ENCODE results near the gene CADM3.

The CADM3 gene

GRCh38 chr1:159208175-159208825, 36.9 kb downstream of the CADM3 start:
- no peak for DNase-seq

DNA sequence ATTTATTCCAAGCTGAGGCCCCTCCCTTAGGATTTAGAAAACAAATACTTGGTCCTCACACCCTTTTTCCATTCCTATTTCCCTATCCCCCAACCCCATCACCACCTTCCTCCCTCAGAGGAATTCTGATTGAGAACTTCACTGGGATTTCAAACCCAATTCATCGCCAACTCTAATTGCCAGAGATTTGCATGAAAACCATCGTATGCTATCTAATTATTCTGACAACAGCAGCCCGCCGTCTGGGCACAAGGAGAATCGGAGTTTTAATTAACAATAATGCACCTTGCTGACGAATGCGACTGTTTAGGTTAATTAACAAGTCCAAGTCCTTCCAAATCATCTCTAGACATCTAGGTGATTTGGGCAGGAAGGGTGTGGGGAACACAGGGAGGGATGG, 37.6 kb downstream of the CADM3 start:
- DNase-seq: no peak

DNA sequence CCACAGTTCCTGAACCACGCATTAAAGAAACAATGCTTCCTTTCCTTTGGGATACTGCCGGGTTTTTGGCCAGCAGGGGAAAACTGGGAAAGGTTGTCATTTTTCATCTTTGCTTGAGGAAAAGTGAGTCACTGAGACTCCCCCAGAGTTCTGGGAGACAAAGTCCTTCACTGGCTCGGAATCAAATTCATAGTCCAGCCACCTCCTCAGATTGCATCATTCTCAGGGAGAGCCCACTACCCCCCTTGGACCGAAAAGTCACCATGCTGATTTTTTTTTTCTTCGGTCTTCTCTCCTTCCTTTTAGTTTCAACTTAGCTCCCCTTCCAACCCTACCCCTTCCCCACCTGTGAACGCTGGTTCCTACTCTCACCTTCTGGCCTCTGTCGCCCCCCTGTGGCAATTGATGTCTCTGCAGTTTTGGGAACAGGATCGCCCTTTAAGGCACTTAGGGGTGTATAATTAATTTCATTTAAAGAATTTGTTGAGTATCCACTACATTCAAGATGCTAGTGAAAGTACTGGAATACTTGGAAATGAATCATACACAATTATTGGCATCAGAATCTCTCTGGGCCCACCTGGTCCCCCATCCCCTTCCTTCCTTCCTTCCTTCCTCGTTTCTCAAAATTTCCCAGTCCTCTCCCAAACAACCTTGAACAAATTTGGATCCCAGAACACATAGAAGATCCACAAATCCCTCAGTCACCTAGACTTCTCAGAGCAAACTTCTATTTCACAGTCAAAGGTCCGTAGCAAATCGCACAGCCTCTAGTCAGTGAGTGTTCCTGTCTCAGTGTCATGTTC, 40.1 kb downstream of the CADM3 start:
- peak; percentile 14 for DNase-seq

DNA sequence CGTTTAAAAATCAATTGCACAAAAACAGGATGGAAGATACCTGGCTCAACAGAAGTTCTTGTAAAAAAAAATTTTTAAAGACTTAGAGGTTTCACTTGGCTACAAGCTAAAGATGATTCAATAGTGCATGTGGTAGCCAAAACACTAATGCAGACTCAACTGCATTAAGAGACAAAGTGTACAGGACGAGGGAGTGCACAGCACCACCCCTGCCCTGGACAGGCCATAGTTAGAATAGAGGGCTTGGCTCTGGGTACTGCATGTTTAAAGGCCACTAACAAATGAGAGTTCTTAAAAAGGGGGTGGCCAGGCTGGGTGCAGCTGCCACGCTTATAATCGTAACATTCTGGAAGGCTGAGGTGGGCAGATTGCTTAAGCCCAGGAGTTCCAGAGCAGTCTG, 41.2 kb downstream of the CADM3 start:
- DNase-seq: no peak

DNA sequence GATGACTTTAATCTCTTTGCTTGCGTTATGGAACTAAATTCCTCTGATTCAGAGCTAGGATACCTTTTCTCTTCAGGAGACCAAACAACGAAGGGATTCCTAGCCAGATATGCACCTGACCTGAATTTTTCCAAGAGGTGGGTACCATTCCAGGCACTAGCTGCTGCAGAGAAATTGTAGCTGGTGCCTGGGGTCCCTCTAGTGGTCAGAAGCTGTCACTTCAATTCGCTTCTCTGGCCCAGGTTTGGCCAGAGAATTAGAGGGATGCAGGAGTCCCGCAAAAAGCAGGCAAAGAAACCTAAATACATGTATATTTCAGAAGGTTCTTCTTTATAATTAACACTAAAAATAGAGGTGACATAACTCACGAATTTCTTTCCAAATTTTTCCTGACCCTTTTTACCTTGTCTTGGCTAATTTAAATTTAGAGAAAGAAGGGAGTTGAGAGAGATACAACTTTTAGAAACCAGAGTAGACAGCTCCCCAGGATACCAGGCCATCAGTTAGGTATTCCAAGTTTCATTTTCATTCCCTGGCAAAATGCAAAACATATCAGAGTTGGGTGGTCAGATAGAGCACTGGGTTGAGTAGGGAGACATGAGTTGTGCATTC, 42.8 kb downstream of the CADM3 start:
- no peak for DNase-seq

- DNase-seq: no peak
Measured at GRCh38 chr1:159218649-159219636, 47.5 kb downstream of the CADM3 start.

GRCh38 chr1:159222075-159222865, 50.9 kb downstream of the CADM3 start:
- DNase-seq: no peak

DNA sequence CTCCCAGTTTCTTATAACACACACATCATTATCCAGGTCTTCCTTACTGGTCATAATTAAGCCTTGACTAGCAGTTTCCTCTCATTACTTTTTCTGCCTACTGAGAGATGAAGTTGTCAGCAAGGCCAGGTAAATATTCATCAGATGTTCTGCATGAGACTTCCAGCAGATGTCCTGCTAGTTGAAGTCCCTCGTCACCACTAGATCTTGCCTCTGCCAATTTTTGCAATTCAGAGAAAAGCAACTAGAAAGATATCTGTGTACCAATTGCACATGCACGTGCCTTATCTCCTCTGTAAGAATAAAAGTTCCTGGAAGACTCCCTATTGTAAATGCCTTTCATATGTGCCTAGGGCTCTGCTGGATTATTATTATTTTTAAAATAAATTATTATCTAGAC, 51.6 kb downstream of the CADM3 start:
- DNase-seq: no peak

DNA sequence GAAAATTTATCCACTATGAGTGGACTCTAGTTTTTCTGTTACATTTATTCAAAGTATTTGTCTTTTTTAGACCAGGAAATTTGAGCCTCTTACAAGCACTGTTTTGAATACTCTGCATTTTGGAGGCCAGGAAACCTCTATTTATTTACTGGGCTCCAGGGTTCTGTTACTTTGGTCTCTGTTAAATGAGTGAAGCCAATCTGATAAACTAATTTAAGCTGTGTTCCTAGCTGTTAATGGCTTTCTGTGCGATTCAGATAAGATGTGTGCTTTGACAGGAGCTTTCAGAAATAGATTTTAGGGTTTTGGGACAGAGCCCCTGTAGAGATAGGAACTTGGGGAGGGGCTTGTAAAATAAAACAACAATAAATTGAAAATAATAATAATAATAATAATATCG, 57.1 kb downstream of the CADM3 start:
- DNase-seq: no peak

DNA sequence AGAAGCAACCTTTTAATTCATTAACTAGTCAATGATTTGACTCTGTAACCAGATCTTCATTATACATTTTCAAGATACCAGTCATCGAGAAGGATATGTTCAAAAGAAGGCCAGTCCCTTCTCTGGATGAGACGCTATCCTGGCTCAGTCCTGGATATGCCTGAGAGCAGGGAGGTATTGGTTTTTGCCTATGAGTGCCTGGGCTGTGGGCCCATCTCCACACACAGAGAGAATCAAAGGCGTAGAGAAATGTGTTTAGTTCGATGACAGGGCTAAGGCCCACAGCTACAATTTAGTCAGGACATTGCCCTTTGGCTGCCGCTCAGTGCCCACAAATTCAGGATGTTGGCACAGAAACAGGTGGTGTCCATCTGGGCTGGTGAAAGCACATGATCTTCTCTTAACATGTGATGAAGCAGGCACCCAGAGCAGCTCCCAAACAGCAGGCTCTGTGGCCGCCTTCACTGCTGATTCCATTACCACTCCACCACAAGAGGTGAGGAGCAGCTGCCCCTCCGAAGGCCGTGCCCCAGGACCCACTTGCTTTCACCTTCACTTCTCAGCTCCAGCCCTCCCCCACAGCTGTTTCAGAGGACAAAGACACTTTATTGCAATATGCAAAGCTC, 58.0 kb downstream of the CADM3 start:
- no peak for DNase-seq

- no peak for DNase-seq
Measured at GRCh38 chr1:159229896-159230295, 58.5 kb downstream of the CADM3 start.

DNA sequence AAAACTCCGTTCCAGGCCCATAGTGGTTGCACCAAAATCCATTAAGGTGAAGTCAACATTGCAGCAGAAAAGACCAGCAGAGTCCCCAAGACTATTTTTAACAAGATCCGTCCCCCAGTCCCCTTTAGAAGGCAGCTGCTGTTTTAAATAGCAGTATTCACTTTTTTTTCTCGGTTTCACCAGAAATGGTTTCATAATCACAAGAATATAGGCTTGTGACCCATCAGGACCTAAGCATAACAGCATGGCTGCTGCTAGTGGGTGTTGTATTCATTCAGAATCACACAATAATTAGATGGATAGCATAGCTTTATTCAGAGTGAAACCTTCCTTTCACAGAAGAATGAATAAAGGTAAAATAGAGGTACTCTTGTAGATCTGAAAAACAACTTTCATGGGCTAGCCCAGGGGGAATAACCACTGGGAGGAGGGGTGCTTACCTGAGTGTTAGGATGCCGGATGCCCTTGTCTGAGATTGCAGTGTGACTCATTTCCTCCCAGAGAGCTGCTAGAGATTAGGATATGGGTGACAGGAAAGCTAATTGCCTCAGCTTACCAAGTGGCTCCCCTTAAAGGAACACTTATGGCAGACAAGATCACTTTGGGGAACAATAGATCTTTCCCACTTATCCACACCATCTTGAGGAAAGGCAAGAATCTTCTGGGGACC, 68.3 kb downstream of the CADM3 start:
- DNase-seq: no peak

GRCh38 chr1:159247266-159247665, 75.9 kb downstream of the CADM3 start:
- DNase-seq: no peak

- DNase-seq: no peak
Measured at GRCh38 chr1:159248311-159248710, 76.9 kb downstream of the CADM3 start.

- DNase-seq: no peak
Measured at GRCh38 chr1:159250638-159251216, 79.3 kb downstream of the CADM3 start.
